ENCODE data around the gene ABCG4. TPM values are rescaled to one million over a fixed set of nuclear protein-coding genes. Genes with fewer than 3 reads are reported as not detected.
A peak's percentile ranks its signal among the peaks of the same experiment; 100 is the strongest.

ABCG4 gene
- total and polyA plus RNA-seq, 2 donors: 0.18 to 0.95 TPM

DNA sequence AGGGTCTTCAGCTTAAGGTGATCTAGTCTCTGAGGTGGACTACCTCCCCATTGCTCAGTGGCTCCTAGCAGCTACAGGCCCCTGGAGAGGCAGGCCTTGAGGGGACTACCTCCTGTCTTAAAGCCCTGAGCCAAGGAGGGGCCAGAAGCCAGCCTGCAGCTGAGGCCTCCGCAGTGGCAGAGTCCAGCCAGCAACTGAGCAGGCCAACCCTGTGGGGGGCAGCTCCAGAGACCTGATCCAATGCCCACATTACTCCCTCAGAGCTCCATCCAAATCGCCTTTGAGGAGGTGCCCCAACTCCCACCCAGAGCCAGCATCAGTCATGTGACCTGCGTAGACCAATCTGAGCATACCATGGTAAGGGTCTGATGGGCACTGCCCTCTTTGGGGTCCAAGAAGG is 39.0 kb upstream of the ABCG4 start:
- 91% methylated on average over 3 of the region's 3 CpGs for WGBS
- Histone ChIP-seq H3K4me1 (ENCODE audit: insufficient read depth) (peaks cover 1% of the 10 kb centered on the region), H3K36me3 (ENCODE audit: insufficient read depth) (peaks cover 9% of the 10 kb centered on the region), H3K4me3 (ENCODE audit: low read depth, low read length) (no peak overlapping the region), H3K27ac (ENCODE audit: low read depth) (no peak overlapping the region)
- DNase-seq (ENCODE audit: extremely low spot score): no peak

DNA sequence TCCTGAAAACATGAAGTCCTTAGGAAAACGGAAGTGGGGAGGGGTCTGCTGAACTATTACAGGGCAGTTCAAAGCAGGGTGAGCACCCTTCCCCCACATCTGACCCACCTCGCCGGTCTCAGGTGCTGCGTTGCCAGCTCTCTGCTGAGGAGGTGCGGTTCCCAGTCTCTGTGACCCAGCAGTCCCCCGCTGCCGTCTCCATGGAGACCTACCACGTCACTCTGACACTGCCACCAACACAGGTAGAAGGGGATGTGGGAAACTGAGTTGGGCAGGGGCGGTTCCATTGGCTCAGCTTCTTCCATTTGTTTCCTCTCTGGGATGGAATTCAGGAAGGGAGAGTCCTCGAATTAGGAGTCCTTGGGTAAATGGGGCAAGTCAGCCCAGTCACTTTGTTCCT is 38.4 kb upstream of the ABCG4 start:
- WGBS: 77% methylated on average over 10 of the region's 10 CpGs
- DNase-seq (ENCODE audit: extremely low spot score): no peak
- Histone ChIP-seq H3K4me1 (ENCODE audit: insufficient read depth) (peaks cover 1% of the 10 kb centered on the region), H3K4me3 (ENCODE audit: low read depth, low read length) (no peak overlapping the region), H3K27ac (ENCODE audit: low read depth) (no peak overlapping the region), H3K36me3 (ENCODE audit: insufficient read depth) (peaks cover 9% of the 10 kb centered on the region)

DNA sequence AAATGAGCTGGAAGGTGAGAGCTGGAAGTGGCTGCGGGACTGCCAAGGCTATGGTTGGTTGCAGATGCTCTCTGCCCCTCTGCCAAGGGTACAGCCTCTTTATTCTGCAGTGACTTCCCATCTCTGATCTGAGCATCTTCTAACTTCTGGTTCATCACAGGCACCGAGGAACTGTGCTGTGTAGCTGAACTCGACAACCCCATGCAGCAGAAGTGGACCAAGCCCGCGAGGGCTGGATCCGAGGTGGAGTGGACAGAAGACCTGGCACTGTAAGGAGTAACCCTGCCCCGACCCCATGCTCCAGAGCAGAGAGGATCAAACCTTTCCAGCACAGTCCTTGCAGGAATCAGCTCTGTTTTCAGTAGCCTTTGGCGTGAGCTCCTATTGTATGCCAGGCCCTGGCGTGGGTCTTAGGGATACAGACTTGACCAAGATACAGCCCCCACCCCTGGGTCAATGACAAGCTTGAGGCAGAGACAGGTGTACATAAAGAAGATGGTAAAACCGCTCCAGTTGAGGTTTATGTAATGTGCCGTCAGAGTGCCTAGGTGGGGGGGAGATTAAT is 37.4 kb upstream of the ABCG4 start:
- H3K4me3 ChIP-seq (ENCODE audit: low read depth, low read length): no peak overlapping the region
- no peak for DNase-seq (ENCODE audit: extremely low spot score)
- H3K4me1 ChIP-seq (ENCODE audit: insufficient read depth): peaks cover 1% of the 10 kb centered on the region
- 93% methylated on average over 11 of the region's 11 CpGs for WGBS
- no peak overlapping the region for H3K27ac ChIP-seq (ENCODE audit: low read depth)
- peaks cover 9% of the 10 kb centered on the region for H3K36me3 ChIP-seq (ENCODE audit: insufficient read depth)

DNA sequence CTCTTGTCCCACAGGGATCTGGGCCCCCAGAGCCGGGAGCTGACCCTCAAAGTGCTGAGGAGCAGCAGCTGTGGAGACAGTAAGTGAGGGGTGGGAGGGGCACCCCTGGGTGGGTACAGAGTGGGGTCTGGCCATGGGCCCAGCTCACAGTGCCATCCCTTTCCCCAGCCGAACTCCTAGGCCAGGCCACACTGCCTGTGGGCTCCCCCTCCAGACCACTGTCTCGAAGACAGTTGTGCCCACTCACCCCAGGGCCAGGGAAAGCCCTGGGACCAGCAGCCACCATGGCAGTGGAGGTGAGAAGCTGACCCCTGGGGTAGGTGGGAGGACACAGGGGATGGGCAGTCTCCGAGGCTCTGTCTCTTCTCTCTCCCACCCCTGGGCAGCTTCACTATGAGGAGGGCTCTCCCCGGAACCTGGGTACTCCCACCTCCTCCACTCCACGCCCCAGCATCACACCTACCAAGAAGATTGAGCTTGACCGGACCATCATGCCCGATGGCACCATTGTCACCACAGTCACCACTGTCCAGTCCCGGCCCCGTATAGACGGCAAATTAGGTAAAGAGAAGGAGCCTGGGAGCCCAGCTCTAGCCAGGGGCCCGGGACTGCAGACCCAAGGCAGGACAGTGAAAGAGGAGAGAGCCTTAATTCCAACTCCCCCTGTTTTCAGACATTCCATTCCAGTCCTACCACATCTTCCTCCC is 36.4 kb upstream of the ABCG4 start:
- peaks cover 1% of the 10 kb centered on the region for H3K4me1 ChIP-seq (ENCODE audit: insufficient read depth)
- H3K27ac ChIP-seq (ENCODE audit: low read depth): no peak overlapping the region
- H3K36me3 ChIP-seq (ENCODE audit: insufficient read depth): peaks cover 9% of the 10 kb centered on the region
- H3K4me3 ChIP-seq (ENCODE audit: low read depth, low read length): no peak overlapping the region
- no peak for DNase-seq (ENCODE audit: extremely low spot score)
- WGBS: 91% methylated on average over 12 of the region's 12 CpGs

DNA sequence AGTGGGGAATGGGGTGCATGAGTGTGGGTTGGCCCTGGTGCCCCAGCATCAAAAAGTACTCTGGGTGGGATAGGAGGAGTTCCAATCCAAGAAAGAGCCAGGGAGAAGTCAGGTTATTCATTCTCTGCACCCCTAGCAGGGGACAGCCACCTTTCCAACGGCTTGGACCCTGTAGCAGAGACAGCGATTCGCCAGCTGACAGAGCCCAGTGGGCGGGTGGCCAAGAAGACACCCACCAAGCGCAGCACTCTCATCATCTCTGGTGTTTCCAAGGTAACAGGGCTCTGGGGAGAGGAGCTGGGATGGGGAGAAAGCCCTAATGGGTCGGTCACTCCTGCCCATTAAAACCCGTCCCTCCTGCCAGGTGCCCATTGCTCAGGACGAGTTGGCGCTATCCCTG is 35.1 kb upstream of the ABCG4 start:
- 93% methylated on average over 9 of the region's 9 CpGs for WGBS
- Histone ChIP-seq H3K4me1 (ENCODE audit: insufficient read depth) (no peaks in the 10 kb centered on the region), H3K36me3 (ENCODE audit: insufficient read depth) (peaks cover 9% of the 10 kb centered on the region), H3K4me3 (ENCODE audit: low read depth, low read length) (no peak overlapping the region), H3K27ac (ENCODE audit: low read depth) (no peak overlapping the region)
- DNase-seq (ENCODE audit: extremely low spot score): no peak

DNA sequence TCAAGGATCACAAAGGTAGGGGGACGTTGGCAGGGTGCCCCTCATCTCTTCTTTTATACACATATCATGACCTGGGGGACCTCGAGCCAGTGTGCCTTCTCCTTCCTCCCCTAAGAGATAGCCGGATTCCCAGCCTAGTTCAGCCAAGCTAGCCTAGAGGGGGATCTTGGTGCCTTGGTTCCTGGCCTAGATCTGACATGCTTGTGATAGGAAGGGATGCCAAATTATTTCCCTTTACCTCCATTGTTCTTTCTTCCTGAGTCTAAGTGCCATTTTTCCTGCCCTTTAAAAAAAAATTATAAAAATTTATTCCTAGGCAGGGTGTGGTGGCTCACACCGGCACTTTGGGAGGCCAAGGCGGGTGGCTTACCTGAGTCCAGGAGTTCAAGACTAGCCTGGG is 34.5 kb upstream of the ABCG4 start:
- 88% methylated on average over 5 of the region's 5 CpGs for WGBS
- peaks cover 9% of the 10 kb centered on the region for H3K36me3 ChIP-seq (ENCODE audit: insufficient read depth)
- no peak for DNase-seq (ENCODE audit: extremely low spot score)
- H3K4me3 ChIP-seq (ENCODE audit: low read depth, low read length): no peak overlapping the region
- H3K4me1 ChIP-seq (ENCODE audit: insufficient read depth): no peaks in the 10 kb centered on the region
- no peak overlapping the region for H3K27ac ChIP-seq (ENCODE audit: low read depth)

DNA sequence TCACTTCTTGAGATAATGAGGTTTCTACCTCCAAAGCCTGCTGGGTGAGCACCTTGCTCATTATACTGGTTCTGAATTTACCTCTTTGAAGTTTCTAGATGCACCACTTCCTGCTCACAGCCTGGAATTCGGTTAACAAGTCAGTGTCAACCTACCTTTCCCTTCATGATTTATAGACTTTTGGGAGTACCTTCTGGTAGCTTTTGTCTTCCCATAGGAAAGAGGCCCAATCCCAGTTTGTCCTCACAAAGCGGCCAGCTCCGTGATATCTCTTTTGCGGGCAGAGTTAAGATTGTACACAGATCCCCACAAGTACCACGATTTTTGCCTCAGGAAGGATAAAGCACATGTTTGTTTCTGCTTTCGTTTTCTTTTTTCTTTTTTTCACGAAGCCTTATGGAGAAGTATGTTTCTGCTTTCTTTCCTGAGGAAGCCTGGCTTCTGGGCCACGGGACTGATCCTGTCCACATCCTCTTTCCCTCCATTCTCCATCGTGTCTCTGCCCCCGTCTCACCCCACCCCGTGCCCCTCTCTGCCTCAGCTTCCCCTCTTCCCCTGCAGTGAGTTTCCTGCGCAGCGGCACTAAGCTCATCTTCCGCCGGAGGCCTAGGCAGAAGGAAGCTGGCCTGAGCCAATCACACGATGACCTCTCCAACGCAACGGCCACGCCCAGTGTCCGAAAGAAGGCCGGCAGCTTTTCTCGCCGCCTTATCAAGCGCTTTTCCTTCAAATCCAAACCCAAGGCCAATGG is 33.2 kb upstream of the ABCG4 start:
- DNase-seq (ENCODE audit: extremely low spot score): no peak
- no peak overlapping the region for H3K4me3 ChIP-seq (ENCODE audit: low read depth, low read length)
- peaks cover 9% of the 10 kb centered on the region for H3K36me3 ChIP-seq (ENCODE audit: insufficient read depth)
- H3K4me1 ChIP-seq (ENCODE audit: insufficient read depth): no peaks in the 10 kb centered on the region
- WGBS: 67% methylated on average over 24 of the region's 24 CpGs
- H3K27ac ChIP-seq (ENCODE audit: low read depth): no peak overlapping the region

DNA sequence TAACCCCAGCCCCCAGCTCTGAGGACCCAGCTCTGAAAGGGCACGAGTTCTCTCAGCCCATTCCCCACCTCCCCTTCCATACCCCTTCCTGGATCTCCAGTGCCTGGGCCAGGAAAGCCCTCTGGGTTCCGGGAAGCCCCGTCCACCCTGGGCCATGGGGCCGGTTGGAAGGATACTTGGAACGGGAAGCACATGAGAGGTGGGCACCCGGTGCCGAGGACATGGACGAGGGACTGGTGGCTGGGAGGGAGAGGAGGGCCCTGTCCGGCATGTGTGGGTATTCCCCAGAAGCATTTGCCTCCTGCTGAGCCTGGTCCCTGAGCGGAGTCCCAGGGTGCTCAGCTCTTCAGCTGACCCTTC is 32.6 kb upstream of the ABCG4 start:
- 89% methylated on average over 10 of the region's 10 CpGs for WGBS
- H3K36me3 ChIP-seq (ENCODE audit: insufficient read depth): peaks cover 7% of the 10 kb centered on the region

DNA sequence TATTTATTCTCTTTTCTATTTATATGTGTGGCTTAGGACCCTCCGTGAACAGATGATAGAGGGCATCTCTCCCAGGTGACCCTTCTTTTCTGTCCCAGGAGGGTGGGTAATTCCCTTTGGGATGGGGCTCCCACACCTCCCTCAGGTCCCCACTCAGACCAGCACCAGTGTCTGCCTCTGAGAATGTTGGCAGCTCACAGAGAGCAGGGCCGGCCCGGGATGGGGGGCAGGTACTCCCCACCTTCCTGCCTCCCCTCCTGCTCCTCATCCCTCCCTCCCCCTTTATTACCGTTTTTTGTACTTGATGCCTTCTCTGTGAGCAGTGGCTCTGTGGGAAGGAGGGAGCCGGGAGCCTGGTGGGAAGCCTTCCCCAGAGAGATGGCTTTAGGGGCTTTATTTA is 32.3 kb upstream of the ABCG4 start:
- H3K4me1 ChIP-seq (ENCODE audit: insufficient read depth): no peaks in the 10 kb centered on the region
- H3K36me3 ChIP-seq (ENCODE audit: insufficient read depth): peaks cover 5% of the 10 kb centered on the region
- no peak for DNase-seq (ENCODE audit: extremely low spot score)
- WGBS: 65% methylated on average over 5 of the region's 5 CpGs
- H3K27ac ChIP-seq (ENCODE audit: low read depth): no peak overlapping the region
- H3K4me3 ChIP-seq (ENCODE audit: low read depth, low read length): no peak overlapping the region

More for the DNA sequence above, 32.6 kb upstream of the ABCG4 start:
- H3K27ac ChIP-seq (ENCODE audit: low read depth): no peak overlapping the region
- H3K4me1 ChIP-seq (ENCODE audit: insufficient read depth): no peaks in the 10 kb centered on the region
- no peak overlapping the region for H3K4me3 ChIP-seq (ENCODE audit: low read depth, low read length)
- no peak for DNase-seq (ENCODE audit: extremely low spot score)

DNA sequence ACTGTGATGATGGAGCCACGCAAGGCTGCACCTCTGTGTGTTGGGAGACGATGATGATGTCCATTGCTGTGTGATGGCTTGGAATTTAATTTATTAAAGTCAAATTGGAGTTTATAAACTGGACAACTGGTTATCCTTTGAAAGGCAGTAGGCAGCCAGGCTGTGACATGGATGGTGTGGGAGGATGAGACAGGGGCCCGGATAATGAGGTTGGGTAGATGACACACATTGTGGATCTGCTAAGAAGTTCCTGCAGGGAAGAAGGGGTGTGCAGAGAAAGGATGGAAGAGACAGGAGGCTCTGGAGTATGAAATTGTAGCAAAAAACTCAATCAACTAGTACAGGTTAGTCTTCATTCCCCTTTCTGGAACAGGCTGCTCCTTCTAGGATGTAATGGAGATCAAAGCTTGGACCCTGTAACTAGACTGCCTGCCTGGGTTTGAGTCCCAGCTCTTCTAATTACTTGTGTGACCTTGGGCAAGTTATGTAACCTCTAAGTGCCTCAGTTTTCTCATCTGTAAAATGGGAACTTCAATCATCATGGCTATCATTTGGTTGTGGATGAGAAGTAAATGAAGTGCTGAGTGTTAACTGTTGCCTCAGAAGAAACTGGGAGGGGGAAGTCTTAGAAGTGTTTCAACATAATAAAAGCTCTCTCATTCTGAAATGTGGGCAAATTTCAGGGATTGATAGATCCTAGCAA is 31.7 kb upstream of the ABCG4 start:
- peaks cover 5% of the 10 kb centered on the region for H3K36me3 ChIP-seq (ENCODE audit: insufficient read depth)
- H3K27ac ChIP-seq (ENCODE audit: low read depth): no peak overlapping the region
- H3K4me3 ChIP-seq (ENCODE audit: low read depth, low read length): no peak overlapping the region
- no peak for DNase-seq (ENCODE audit: extremely low spot score)
- WGBS: 91% methylated on average over 3 of the region's 3 CpGs
- H3K4me1 ChIP-seq (ENCODE audit: insufficient read depth): no peaks in the 10 kb centered on the region

DNA sequence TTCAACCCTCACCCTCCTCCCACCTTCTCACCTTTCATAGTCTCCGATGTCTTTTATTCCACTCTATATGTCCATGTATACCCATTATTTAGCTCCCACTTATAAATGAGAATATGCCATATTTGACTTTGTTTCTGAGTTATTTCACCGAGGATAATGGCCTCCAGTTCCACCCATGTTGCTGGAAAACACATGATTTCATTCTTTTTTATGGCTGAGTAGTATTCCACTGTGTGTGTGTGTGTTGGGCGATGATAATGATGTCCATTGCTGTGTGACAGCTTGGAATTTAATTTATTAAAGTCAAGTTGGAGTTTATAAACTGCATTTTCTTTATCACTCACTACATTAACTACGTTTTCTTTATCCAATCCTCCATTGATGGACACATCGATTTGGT is 30.6 kb upstream of the ABCG4 start:
- DNase-seq (ENCODE audit: extremely low spot score): no peak
- H3K4me1 ChIP-seq (ENCODE audit: insufficient read depth): peaks cover 2% of the 10 kb centered on the region
- no peak overlapping the region for H3K4me3 ChIP-seq (ENCODE audit: low read depth, low read length)
- no peak overlapping the region for H3K27ac ChIP-seq (ENCODE audit: low read depth)
- 95% methylated on average over 5 of the region's 5 CpGs for WGBS
- H3K36me3 ChIP-seq (ENCODE audit: insufficient read depth): peaks cover 3% of the 10 kb centered on the region

DNA sequence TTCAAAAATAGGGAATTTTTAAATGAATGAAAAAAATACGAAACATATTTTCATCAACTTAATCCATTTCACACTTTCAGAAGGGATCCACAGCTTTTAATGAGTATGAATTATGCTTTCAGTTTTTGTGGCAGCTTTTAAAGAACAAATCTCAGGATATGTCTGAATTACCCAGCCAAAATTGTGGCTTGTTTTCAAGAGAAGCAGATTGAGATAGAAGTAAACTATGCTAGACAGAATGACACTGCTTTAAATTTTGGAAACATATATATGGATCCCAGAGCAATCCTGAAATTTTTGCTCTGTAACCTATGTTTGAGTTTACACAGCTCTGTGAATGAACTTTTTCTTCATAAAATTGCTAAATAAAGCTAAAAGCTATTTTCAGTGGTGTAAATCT is 29.9 kb upstream of the ABCG4 start:
- Histone ChIP-seq H3K4me3 (ENCODE audit: low read depth, low read length) (no peak overlapping the region), H3K27ac (ENCODE audit: low read depth) (no peak overlapping the region), H3K36me3 (ENCODE audit: insufficient read depth) (no peaks in the 10 kb centered on the region), H3K4me1 (ENCODE audit: insufficient read depth) (peaks cover 2% of the 10 kb centered on the region)
- 96% methylated on average over 1 of the region's 1 CpG for WGBS
- DNase-seq (ENCODE audit: extremely low spot score): no peak

DNA sequence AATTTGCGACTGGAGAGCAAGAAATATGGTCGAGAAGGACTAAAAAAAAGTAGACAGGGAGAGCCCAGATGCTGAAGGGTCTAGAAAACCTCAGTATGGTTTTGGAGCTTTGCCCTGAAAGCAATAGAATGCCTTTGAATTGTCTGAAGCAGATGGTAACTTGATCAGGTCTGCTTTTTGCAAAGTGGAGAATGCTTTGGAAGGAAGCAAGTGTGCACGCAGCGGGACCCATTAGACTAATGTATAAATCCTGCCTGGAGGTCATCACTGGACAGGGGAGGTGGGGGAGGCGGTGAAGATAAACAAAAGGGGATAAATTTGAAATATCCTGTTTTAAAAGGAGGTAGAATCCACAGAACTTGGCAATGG is 28.2 kb upstream of the ABCG4 start:
- DNase-seq (ENCODE audit: extremely low spot score): peak; percentile 23
- Histone ChIP-seq H3K36me3 (ENCODE audit: insufficient read depth) (no peaks in the 10 kb centered on the region), H3K4me3 (ENCODE audit: low read depth, low read length) (peak overlapping the region; percentile 42), H3K4me1 (ENCODE audit: insufficient read depth) (peaks cover 2% of the 10 kb centered on the region), H3K27ac (ENCODE audit: low read depth) (no peak overlapping the region)
- 12% methylated on average over 5 of the region's 5 CpGs for WGBS

All from urinary bladder (tissue), 4 donors.